Spinal cord (tissue), 10 donors: Measurements from ENCODE around the gene TAS2R60. TPM values are rescaled to one million over a fixed set of nuclear protein-coding genes. Genes with fewer than 3 reads are reported as not detected.
"Not testable (repeated sequence)": the region's sequence is repeated elsewhere in the genome, so short reads cannot be mapped to it uniquely, and the experiment has no call there.

ENCODE experiments used
- DNase-seq, 6 donors: peaks; one replicate each; pipeline versions ENCODE4 v3.0.0 to v3.0.0-alpha.2; 2013 to 2015; ENCODE audit warnings: low spot score in 6 of 6, low read depth in 4 of 6
- H3K27ac ChIP-seq: one replicate; pipeline ENCODE4 v1.5.1; 2013; ENCODE audit warnings: low read depth, low read length, control low read depth
- H3K27me3 ChIP-seq: one replicate; pipeline ENCODE4 v1.6.1; 2013; ENCODE audit warnings: low read length; ENCODE audit not compliant: control insufficient read depth, insufficient read depth
- H3K36me3 ChIP-seq: one replicate; pipeline ENCODE4 v1.6.1; 2013; ENCODE audit warnings: low read length; ENCODE audit not compliant: control insufficient read depth, insufficient read depth
- H3K4me1 ChIP-seq: one replicate; pipeline ENCODE4 v1.6.1; 2013; ENCODE audit warnings: low read length; ENCODE audit not compliant: control insufficient read depth, insufficient read depth
- H3K4me3 ChIP-seq: one replicate; pipeline ENCODE4 v1.5.1; 2013; ENCODE audit warnings: low read depth, low read length, control low read depth
- H3K9me3 ChIP-seq: one replicate; pipeline ENCODE4 v1.6.1; 2013; ENCODE audit warnings: low read length; ENCODE audit not compliant: control insufficient read depth, insufficient read depth
- WGBS: methylation state at CpG from one replicate; pipeline ENCODE4 v1.1.5; 2013; ENCODE audit warnings: missing lambda C conversion rate; ENCODE audit not compliant: insufficient coverage; 5-methylcytosine and 5-hydroxymethylcytosine counted together
- polyA plus RNA-seq, 2 donors: library from polyadenylated mRNA; unstranded; fragments of 120-200 nt; gene quantifications; one replicate each; pipeline ENCODE4 v1.2.1, GENCODE V29; 2013; ENCODE audit not compliant: insufficient read length in 2 of 2
- total RNA-seq, 2 donors: library from RNA; depleted of rRNA in 1 of 2; stranded (reverse); fragments of 120-200 nt in 1 of 2; fragments of >200 nt in 1 of 2; gene quantifications; one replicate each; pipeline versions ENCODE4 v1.2.3 to v1.2.4, GENCODE V29; 2013 to 2014
- donor health status: healthy.

TAS2R60 gene
- total and polyA plus RNA-seq, 4 donors = not detected

DNA sequence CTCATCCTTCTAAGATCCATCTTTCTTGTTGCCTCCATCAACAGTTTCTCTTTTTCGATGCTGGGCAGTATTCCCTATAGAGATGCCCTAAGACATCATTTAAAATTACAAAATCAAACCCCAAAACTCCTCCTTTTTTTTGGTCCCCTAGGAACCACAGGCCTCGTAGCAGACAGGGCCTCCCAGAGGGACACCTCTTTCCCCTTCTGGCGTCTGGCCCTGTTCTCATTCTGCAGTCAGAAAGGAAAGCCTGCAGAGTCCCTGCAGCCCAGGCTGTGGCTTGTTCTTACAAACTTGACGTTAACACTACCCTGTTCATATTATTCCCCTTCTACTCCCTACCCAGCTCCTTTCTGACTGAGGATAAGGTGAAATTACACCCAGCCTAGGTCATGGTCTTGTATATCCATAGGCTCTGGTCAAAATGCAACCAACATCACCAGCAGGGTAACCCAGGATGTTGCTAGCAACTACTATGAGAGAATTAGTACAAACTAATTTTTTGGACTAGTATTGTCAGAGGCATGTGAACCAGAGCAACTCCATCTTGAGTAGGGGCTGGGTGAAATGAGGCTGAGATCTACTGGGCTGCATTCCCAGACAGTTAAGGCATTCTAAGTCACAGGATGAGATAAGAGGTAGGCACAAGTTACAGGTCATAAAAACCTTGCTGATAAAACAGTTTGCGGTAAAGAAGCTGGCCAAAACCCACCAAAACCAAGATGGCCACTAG lies 31.1 kb upstream of the TAS2R60 start:
- 78% methylated on average over 4 of the region's 5 CpGs for WGBS
- Histone ChIP-seq H3K4me3 (no peak overlapping the region), H3K27me3 (peaks cover 5% of the 10 kb centered on the region), H3K36me3 (no peaks in the 10 kb centered on the region), H3K4me1 (peaks cover 12% of the 10 kb centered on the region), H3K27ac (no peak overlapping the region), H3K9me3 (no peaks in the 10 kb centered on the region)
- DNase-seq = no peak

DNA sequence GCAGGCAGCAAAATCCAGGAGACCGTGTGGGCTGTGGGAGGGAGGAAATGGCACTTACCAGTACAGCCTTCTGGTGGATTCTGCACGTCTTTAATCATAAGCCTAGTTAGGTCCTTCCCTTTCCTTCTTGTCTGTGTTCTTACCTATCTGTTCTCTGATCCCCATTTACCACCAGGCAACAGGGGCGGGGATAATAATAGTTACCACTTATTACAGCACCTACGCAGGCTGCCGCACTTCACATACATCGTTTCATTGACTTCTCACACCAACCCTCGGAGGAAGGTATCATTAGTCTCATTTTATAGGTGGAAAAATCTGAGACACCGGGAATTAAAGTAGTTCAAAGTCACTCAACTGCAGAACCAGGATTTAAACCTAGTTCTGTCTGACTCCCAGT lies 30.1 kb upstream of the TAS2R60 start:
- H3K4me3 ChIP-seq = no peak overlapping the region
- 96% methylated on average over 4 of the region's 8 CpGs for WGBS
- H3K36me3 ChIP-seq = no peaks in the 10 kb centered on the region
- no peak overlapping the region for H3K27ac ChIP-seq
- peaks cover 12% of the 10 kb centered on the region for H3K4me1 ChIP-seq
- no peaks in the 10 kb centered on the region for H3K9me3 ChIP-seq
- H3K27me3 ChIP-seq = peaks cover 5% of the 10 kb centered on the region
- no peak for DNase-seq

DNA sequence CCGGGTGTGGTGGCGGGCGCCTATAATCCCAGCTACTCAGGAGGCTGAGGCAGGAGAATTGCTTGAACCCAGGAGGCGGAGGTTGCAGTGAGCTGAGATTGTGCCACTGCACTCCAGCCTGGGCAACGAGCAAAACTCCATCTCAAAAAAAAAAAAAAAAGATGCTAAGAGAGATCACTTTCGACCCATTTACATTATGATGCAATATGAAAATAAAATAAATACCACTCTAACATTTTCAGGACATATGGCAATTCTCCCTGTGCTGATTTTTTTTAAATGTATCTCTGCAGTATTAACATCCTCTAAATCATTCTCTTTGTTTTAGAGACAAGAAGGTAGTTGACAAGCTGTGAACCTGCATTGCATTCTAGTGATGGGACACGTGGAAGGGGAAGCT lies 28.0 kb upstream of the TAS2R60 start:
- H3K9me3 ChIP-seq, H3K4me1 ChIP-seq, H3K27me3 ChIP-seq, H3K4me3 ChIP-seq, H3K36me3 ChIP-seq, DNase-seq, H3K27ac ChIP-seq: not testable (repeated sequence)
- WGBS = 97% methylated on average over 4 of the region's 7 CpGs

DNA sequence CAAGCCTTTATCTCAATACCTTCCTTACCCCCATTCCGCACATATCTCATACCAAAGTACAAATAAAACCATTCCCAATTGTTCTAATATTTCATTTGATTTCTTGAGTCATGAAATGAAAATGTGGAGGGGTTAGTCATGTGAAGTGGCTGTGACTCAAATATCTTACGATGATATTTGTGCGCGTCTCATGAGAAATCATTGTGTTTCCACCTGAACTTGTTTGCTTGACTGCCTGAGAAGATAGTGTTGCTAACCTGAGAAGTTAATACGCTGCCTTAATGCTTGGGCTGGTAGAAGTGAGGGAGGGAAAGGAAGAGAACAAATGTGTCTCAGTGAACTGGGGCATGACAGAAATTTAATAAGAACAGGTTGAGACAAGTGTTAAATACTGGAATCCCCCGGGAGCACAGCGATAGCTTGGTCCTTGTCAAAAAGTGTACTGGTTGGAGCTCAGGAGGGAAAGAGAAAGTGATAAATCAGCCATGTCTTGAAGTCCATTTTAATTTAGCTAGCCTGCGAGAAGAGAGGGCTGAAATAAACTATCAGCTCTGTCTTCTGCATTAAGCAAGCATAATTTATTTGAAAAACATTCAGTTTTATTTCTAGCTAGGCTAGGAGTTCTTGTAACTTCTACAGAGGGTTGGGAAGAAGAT lies 27.4 kb upstream of the TAS2R60 start:
- no peak overlapping the region for H3K4me3 ChIP-seq
- H3K36me3 ChIP-seq = no peaks in the 10 kb centered on the region
- H3K4me1 ChIP-seq = no peaks in the 10 kb centered on the region
- WGBS = 90% methylated on average over 6 of the region's 8 CpGs
- peak in 1 of 6 donors; percentile 56 for DNase-seq
- H3K9me3 ChIP-seq = no peaks in the 10 kb centered on the region
- no peaks in the 10 kb centered on the region for H3K27me3 ChIP-seq
- H3K27ac ChIP-seq = no peak overlapping the region

DNA sequence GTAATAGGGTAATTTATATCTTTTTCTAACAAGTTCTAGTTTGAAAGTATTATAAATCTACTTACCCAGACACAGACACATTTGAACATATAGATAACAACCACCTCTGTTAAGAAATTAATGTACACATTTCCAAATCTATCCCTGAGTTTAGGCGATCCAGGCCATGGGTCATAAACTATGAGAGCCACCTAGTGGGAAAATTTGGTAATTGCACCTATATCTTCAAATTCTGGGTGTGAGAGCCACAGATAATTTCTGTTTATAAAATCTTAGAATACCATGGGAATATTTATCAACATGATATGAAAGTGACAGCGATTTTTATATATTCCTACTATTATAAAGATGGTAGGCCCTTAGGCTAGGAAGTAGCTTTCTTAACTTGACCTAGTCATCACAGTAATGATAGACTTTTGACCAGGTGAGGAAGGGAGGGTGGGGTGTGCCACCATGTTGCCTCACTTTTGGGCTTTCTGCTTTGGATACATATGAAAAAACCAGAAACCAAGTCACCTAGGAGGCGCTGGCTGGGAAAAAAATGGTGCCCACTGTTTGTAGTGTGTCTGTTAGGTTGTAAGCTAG lies 26.6 kb upstream of the TAS2R60 start:
- no peak overlapping the region for H3K27ac ChIP-seq
- no peaks in the 10 kb centered on the region for H3K27me3 ChIP-seq
- H3K4me3 ChIP-seq = no peak overlapping the region
- DNase-seq = peak in 5 of 6 donors; percentile 29 to 87 (median 50)
- WGBS = 17% methylated on average over 1 of the region's 3 CpGs
- no peaks in the 10 kb centered on the region for H3K9me3 ChIP-seq
- H3K36me3 ChIP-seq = no peaks in the 10 kb centered on the region
- no peaks in the 10 kb centered on the region for H3K4me1 ChIP-seq

DNA sequence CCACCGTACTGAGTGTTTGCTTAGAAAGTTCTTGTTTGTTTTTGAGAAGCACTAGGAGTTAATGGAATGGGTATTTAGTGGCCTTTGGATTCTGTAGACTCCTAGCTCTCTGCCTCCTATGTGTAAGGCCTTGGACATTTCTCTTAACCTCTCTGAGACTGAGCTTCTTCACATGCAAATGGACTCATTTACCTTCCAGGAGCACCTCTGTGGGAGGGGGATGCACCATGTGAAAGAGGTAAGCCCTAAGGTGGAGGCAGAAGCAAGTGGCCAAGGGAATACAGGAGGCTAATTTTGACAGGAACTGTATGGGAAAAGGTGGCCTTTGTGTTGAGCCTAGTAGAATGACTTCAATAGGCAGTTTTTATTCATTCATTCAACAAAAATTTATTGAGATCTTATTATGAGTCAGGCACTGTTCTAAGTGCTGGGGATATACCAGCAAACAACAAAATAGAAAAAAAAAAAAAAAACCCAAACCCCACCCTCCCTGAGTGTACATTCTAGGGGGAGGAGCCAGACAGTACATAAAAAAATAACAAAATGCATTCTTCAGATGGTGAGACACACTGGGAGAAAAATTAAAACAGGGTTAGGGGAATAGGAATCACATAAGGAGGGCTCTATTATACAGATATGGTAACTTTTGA lies 25.4 kb upstream of the TAS2R60 start:
- DNase-seq = no peak
- no peaks in the 10 kb centered on the region for H3K9me3 ChIP-seq
- H3K27me3 ChIP-seq = no peaks in the 10 kb centered on the region
- no peaks in the 10 kb centered on the region for H3K4me1 ChIP-seq
- WGBS = no CpG with 5 or more reads among the region's 1 CpG
- H3K36me3 ChIP-seq = no peaks in the 10 kb centered on the region
- no peak overlapping the region for H3K27ac ChIP-seq
- no peak overlapping the region for H3K4me3 ChIP-seq

DNA sequence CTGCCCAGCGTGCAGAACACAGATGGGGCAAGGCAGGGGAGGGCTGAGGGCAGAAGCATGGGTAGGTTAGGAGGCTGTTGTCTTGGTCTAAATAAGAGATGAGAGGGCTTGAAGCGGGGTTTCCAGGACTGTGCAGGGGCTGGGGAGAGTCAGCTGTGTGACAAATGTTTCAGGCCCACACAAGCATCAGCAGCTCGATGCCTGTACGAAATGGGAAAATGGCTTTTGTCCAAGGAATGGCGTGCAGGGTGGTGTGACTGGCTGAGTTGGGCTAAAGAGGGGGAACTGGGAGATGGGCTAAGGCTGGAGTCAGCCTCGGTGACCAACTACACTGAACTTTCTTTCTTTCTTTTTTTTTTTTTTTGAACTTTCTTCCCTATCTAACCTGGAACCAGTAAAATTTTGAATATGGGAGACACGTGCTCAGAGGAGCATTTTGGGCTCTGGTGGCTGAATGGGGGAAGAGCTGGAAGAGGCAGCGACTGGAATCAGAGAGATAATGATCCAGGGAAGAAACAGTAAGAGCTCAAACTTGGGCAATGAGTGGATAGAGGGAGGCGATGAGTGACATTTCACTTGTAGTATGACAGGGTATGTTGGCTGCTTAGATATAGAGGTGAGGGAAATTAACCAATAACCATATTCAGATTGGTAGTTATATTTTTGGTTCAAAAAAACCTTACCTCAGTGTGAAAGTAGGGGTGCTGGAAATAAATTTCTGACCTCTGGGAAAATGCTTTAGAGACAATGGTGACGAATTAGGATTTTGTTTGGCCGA lies 24.4 kb upstream of the TAS2R60 start:
- no peak overlapping the region for H3K27ac ChIP-seq
- DNase-seq = no peak
- H3K4me3 ChIP-seq = no peak overlapping the region
- no peaks in the 10 kb centered on the region for H3K9me3 ChIP-seq
- no peaks in the 10 kb centered on the region for H3K4me1 ChIP-seq
- H3K27me3 ChIP-seq = no peaks in the 10 kb centered on the region
- H3K36me3 ChIP-seq = no peaks in the 10 kb centered on the region
- WGBS = 80% methylated on average over 6 of the region's 11 CpGs

DNA sequence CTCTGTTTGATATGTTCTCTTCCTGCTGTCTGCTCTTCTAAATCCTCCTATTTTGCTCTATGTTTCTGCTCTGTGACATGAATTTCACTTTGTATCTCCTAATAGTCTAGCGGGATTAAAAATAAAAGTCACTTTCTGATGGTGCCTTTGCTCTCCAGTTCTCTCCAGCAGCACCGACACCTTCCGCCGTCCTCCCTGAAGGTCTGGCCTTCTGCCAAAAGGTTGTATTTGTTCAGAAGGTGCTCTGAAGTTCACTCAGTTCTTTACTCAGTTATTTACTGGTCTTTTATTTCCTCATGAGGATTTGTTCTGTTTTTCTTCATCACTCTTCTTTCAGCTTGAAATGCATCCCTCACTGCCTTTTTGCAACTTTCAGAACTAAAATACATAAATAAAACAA lies 23.4 kb upstream of the TAS2R60 start:
- H3K27me3 ChIP-seq = no peaks in the 10 kb centered on the region
- H3K9me3 ChIP-seq = no peaks in the 10 kb centered on the region
- H3K4me3 ChIP-seq = no peak overlapping the region
- WGBS = 39% methylated on average over 3 of the region's 4 CpGs
- no peak overlapping the region for H3K27ac ChIP-seq
- H3K36me3 ChIP-seq = no peaks in the 10 kb centered on the region
- no peaks in the 10 kb centered on the region for H3K4me1 ChIP-seq
- DNase-seq = no peak

DNA sequence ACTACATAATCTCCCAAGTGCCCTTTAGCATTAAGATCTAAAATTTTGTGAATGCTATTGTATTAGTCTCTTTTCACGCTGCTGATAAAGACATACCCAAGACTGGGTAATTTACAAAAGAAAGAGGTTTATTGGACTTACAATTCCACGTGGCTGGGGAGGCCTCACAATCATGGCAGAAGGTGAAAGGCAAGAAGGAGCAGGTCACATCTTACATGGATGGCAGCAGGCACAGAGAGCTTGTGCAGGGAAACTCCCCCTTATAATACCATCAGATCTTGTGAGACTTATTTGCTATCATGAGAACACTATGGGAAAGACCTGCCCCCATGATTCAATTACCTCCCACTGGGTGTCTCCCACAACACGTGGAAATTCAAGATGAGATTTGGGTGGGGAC lies 22.6 kb upstream of the TAS2R60 start:
- H3K27me3 ChIP-seq, H3K36me3 ChIP-seq, H3K4me3 ChIP-seq, DNase-seq, H3K27ac ChIP-seq, H3K4me1 ChIP-seq, H3K9me3 ChIP-seq: not testable (repeated sequence)
- 100% methylated on average over 1 of the region's 3 CpGs for WGBS
